ENCODE data around the gene ENPEP. TPM values are rescaled to one million over a fixed set of nuclear protein-coding genes. Genes with fewer than 3 reads are reported as not detected.
A peak's percentile ranks its signal among the peaks of the same experiment; 100 is the strongest.

ENPEP gene
- total RNA-seq, 1 donor from 2014 or later = 3.5 TPM

- peaks cover 94% of the 10 kb centered on the region for H3K27me3 ChIP-seq (ENCODE audit: low read depth)
These were observed 135.2 kb downstream of the ENPEP start for GRCh38 chr4:110610940-110611831.

DNA sequence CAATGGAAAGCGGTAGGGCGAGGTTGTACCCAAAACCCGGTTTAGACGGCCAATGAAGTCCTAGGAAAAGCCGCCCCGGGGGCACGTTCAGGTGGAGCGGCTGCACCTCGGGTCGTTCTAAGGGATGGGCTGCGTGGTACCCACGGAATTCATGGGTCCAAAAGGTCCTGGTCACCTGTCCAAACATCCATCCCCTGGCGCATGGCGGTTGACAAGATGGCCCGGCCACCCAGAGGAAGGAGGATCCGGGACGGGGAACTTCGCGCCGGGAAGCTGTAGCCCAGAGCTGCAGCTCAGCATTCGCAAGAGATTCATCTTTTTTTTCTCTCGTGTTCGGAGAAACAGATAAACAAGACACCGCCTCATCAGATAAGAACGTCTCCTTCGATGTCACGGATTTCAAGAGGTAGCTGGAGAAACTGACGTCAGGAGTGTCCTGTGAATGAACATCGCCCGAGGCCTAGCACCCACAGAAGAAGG is 136.1 kb downstream of the ENPEP start:
- no peaks in the 10 kb centered on the region for H3K36me3 ChIP-seq
- H3K27me3 ChIP-seq (ENCODE audit: low read depth) = peaks cover 100% of the 10 kb centered on the region
- intact Hi-C loops (cut with micrococcal nuclease) = no loop called here
- peaks cover 8% of the 10 kb centered on the region for H3K4me1 ChIP-seq
- TF ChIP-seq, protein P1, sequence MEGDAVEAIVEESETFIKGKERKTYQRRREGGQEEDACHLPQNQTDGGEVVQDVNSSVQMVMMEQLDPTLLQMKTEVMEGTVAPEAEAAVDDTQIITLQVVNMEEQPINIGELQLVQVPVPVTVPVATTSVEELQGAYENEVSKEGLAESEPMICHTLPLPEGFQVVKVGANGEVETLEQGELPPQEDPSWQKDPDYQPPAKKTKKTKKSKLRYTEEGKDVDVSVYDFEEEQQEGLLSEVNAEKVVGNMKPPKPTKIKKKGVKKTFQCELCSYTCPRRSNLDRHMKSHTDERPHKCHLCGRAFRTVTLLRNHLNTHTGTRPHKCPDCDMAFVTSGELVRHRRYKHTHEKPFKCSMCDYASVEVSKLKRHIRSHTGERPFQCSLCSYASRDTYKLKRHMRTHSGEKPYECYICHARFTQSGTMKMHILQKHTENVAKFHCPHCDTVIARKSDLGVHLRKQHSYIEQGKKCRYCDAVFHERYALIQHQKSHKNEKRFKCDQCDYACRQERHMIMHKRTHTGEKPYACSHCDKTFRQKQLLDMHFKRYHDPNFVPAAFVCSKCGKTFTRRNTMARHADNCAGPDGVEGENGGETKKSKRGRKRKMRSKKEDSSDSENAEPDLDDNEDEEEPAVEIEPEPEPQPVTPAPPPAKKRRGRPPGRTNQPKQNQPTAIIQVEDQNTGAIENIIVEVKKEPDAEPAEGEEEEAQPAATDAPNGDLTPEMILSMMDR (IDR thresholded peaks at IDR 0.05; ENCODE audit: borderline replicate concordance) = no peak
- no peak overlapping the region for H3K27ac ChIP-seq (replicated peaks)
- no peak for DNase-seq
- no peak overlapping the region for H3K4me3 ChIP-seq
- no peaks in the 10 kb centered on the region for H3K9me3 ChIP-seq (replicated peaks)

More at GRCh38 chr4:110610940-110611831, 135.2 kb downstream of the ENPEP start:
- Histone ChIP-seq H3K27ac (replicated peaks) (no peak overlapping the region), H3K9me3 (replicated peaks) (no peaks in the 10 kb centered on the region), H3K36me3 (no peaks in the 10 kb centered on the region), H3K4me3 (peak overlapping the region; percentile 40), H3K4me1 (peaks cover 8% of the 10 kb centered on the region)
- TF ChIP-seq, protein P1 (IDR thresholded peaks at IDR 0.05; ENCODE audit: borderline replicate concordance) = no peak
- no peak for DNase-seq
- intact Hi-C loops (cut with micrococcal nuclease) = no loop called here

GRCh38 chr4:110612631-110613269 is 136.8 kb downstream of the ENPEP start:
- Histone ChIP-seq H3K36me3 (no peaks in the 10 kb centered on the region), H3K27ac (replicated peaks) (no peak overlapping the region), H3K27me3 (ENCODE audit: low read depth) (peaks cover 100% of the 10 kb centered on the region), H3K9me3 (replicated peaks) (no peaks in the 10 kb centered on the region), H3K4me1 (peaks cover 8% of the 10 kb centered on the region), H3K4me3 (no peak overlapping the region)
- DNase-seq = no peak
- intact Hi-C loops (cut with micrococcal nuclease) = no loop called here
- TF ChIP-seq, protein P1 (IDR thresholded peaks at IDR 0.05; ENCODE audit: borderline replicate concordance) = no peak

DNA sequence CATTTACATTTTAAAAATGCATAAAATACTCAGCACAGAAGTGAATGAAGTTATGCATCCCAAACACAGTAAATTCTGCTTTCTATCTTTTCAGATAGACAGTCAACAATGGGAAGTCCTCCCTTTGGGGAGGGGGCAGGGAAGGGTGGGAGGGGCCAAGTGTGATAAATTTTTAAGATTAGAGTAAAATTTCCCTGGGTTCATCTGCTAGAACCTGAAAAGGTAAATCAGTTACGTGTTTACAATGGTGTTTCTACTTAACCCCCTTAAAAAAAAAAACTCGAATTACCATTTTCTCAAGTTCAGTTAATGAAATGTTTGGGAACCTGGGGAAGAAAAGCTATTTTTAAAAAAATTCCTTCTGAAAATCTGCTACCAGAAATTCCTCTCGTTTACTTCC is 137.8 kb downstream of the ENPEP start:
- no peak overlapping the region for H3K27ac ChIP-seq (replicated peaks)
- DNase-seq = no peak
- no peak overlapping the region for H3K4me3 ChIP-seq
- intact Hi-C loops (cut with micrococcal nuclease) = no loop called here
- TF ChIP-seq, protein P1 (IDR thresholded peaks at IDR 0.05; ENCODE audit: borderline replicate concordance) = no peak
- no peaks in the 10 kb centered on the region for H3K9me3 ChIP-seq (replicated peaks)
- H3K4me1 ChIP-seq = peaks cover 14% of the 10 kb centered on the region
- H3K36me3 ChIP-seq = no peaks in the 10 kb centered on the region
- peaks cover 100% of the 10 kb centered on the region for H3K27me3 ChIP-seq (ENCODE audit: low read depth)

- intact Hi-C loops (cut with micrococcal nuclease) = no loop called here
- no peak overlapping the region for H3K27ac ChIP-seq (replicated peaks)
- no peak overlapping the region for H3K4me3 ChIP-seq
- TF ChIP-seq, protein P1 (IDR thresholded peaks at IDR 0.05; ENCODE audit: borderline replicate concordance) = no peak
- H3K27me3 ChIP-seq (ENCODE audit: low read depth) = peaks cover 100% of the 10 kb centered on the region
- peaks cover 16% of the 10 kb centered on the region for H3K4me1 ChIP-seq
- no peak for DNase-seq
- no peaks in the 10 kb centered on the region for H3K36me3 ChIP-seq
- H3K9me3 ChIP-seq (replicated peaks) = no peaks in the 10 kb centered on the region
These were observed 138.4 kb downstream of the ENPEP start for GRCh38 chr4:110614173-110614963.
